Measurements from ENCODE around the gene PIEZO2.

- TF ChIP-seq CTCF (IDR thresholded peaks at IDR 0.05; ENCODE audit: insufficient read depth, low read depth, low read length) (no peak), EZH2 (IDR thresholded peaks at IDR 0.05; ENCODE audit: insufficient read depth, low read length) (no peak)
Observed at GRCh38 chr18:10953672-10954071, 195.7 kb downstream of the PIEZO2 start.
